Measurements from ENCODE around the gene NAALADL2. TPM values are rescaled to one million over a fixed set of nuclear protein-coding genes. Genes with fewer than 3 reads are reported as not detected.

Gene NAALADL2
- total RNA-seq, 4 donors from 2014 or later = 3.8 to 20.3 (median 8.6) TPM

GRCh38 chr3:175605851-175606250 is 746.7 kb downstream of the NAALADL2 start:
- Histone ChIP-seq H3K36me3 (no peaks in the 10 kb centered on the region), H3K27ac (replicated peaks in 1 of 4) (no peak overlapping the region), H3K9me3 (no peaks in the 10 kb centered on the region), H3K4me1 (no peaks in the 10 kb centered on the region), H3K27me3 (no peaks in the 10 kb centered on the region), H3K4me3 (no peak overlapping the region)
- intact Hi-C loops (cut with DNase I) = no loop called here
- DNase-seq (ENCODE audit: extremely low spot score) = no peak
- TF ChIP-seq CTCF (IDR thresholded peaks at IDR 0.05) = no peak
- no peak for TF ChIP-seq POLR2AphosphoS5 (IDR thresholded peaks at IDR 0.05)
- no peak for TF ChIP-seq POLR2A (IDR thresholded peaks at IDR 0.05; ENCODE audit: low read depth)
- no peak for TF ChIP-seq EP300 (IDR thresholded peaks at IDR 0.05)
- 85% methylated on average over 2 of the region's 2 CpGs for WGBS

DNA sequence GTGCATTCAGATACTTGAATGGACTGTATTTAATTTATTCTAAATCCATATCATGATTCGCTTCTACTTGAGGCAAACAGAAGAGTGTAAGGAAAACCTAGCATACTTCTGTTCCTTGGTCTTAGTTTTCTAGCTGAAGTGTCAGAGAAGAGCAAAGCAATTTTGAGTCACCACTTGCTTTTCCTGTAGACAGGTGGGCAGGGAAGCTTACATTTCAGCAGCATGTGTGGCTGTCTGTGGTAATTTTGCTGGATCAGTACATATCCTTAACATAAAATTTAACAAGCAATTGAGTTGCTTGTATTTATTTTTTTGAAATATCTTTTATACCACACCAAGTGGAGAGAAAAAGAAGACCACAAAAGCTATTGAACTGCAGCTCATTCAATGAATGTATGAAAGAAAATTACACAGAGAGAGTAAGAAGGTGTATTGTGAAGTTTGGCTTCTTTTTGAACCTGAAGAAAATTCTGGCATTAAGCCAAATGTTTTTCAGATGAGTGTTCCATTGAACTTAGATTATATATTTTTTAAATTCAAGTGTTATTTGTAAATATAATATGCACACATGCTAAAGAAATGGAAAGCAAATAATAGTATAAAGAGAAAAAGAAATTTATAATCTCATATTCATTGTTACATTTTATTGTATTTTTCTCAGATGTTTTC is 747.6 kb downstream of the NAALADL2 start:
- no peaks in the 10 kb centered on the region for H3K27me3 ChIP-seq

DNA sequence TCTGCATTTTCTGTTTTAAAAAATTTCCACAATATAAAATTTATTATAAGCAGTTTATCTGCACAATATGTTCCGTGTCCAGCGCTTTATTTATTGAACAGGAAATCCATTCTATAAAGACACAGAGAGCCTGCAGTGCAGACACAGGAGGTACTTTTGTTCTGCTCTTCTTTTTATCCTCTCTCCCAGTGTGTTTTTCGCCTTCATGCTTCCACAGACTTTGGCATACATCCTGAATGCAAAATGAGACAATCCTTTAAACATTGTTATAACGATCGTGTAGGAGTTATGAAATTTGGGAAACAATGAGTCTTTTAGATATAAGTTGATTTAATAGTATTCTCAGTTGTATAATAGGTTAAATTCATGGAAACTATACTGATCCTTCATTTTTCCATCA is 749.2 kb downstream of the NAALADL2 start:
- H3K9me3 ChIP-seq = no peaks in the 10 kb centered on the region
- no peak overlapping the region for H3K4me3 ChIP-seq
- no peaks in the 10 kb centered on the region for H3K36me3 ChIP-seq
- H3K27me3 ChIP-seq = no peaks in the 10 kb centered on the region
- intact Hi-C loops (cut with DNase I) = no loop called here
- TF ChIP-seq POLR2A (IDR thresholded peaks at IDR 0.05; ENCODE audit: low read depth) (no peak), EP300 (IDR thresholded peaks at IDR 0.05) (no peak), CTCF (IDR thresholded peaks at IDR 0.05) (no peak), POLR2AphosphoS5 (IDR thresholded peaks at IDR 0.05) (no peak)
- no peaks in the 10 kb centered on the region for H3K4me1 ChIP-seq
- DNase-seq (ENCODE audit: extremely low spot score) = no peak
- 80% methylated on average over 5 of the region's 5 CpGs for WGBS
- no peak overlapping the region for H3K27ac ChIP-seq (replicated peaks in 1 of 4)

More for the DNA sequence above, 747.6 kb downstream of the NAALADL2 start:
- TF ChIP-seq CTCF (IDR thresholded peaks at IDR 0.05) = no peak
- TF ChIP-seq POLR2AphosphoS5 (IDR thresholded peaks at IDR 0.05) = no peak
- TF ChIP-seq POLR2A (IDR thresholded peaks at IDR 0.05; ENCODE audit: low read depth) = no peak
- TF ChIP-seq EP300 (IDR thresholded peaks at IDR 0.05) = no peak
- Histone ChIP-seq H3K36me3 (no peaks in the 10 kb centered on the region), H3K4me3 (no peak overlapping the region), H3K4me1 (no peaks in the 10 kb centered on the region), H3K27ac (replicated peaks in 1 of 4) (no peak overlapping the region), H3K9me3 (no peaks in the 10 kb centered on the region)
- intact Hi-C loops (cut with DNase I) = no loop called here
- DNase-seq (ENCODE audit: extremely low spot score) = no peak
- 76% methylated on average over 1 of the region's 1 CpG for WGBS

DNA sequence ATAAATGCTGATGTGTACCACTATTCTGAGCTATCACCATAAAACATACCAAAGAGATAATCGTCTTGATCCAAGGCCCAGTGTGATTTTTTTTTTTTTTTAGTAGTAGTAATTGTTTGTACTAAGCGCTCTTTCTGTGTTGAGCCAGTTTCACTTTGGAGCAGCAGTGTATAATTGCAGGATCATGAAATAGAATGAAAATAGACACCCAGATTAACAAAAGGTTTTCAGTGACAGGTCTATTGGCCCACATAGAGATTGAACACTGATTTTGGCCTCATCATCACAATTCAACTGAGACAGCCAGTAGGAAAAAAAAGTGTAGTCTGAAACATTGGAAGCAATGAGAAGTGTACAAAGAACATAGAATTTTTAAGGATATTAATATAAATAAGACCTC is 749.8 kb downstream of the NAALADL2 start:
- TF ChIP-seq CTCF (IDR thresholded peaks at IDR 0.05) (no peak), POLR2A (IDR thresholded peaks at IDR 0.05; ENCODE audit: low read depth) (no peak), EP300 (IDR thresholded peaks at IDR 0.05) (no peak)
- Histone ChIP-seq H3K36me3 (no peaks in the 10 kb centered on the region), H3K27me3 (no peaks in the 10 kb centered on the region), H3K9me3 (no peaks in the 10 kb centered on the region), H3K4me1 (no peaks in the 10 kb centered on the region), H3K4me3 (no peak overlapping the region), H3K27ac (replicated peaks in 1 of 4) (no peak overlapping the region)
- 89% methylated on average over 2 of the region's 2 CpGs for WGBS
- DNase-seq (ENCODE audit: extremely low spot score) = no peak
- intact Hi-C loops (cut with DNase I) = no loop called here
